ENCODE results near the gene IMMP2L.

Gene IMMP2L

GRCh38 chr7:110835849-110836248, 726.4 kb downstream of the IMMP2L start:
- no peak for DNase-seq

GRCh38 chr7:110835218-110835617, 727.1 kb downstream of the IMMP2L start:
- DNase-seq: no peak

- DNase-seq: no peak
Observed at GRCh38 chr7:110831419-110831818, 730.9 kb downstream of the IMMP2L start.

- no peak for DNase-seq
Observed at GRCh38 chr7:110830778-110831177, 731.5 kb downstream of the IMMP2L start.

GRCh38 chr7:110827936-110828335, 734.4 kb downstream of the IMMP2L start:
- DNase-seq: no peak

DNA sequence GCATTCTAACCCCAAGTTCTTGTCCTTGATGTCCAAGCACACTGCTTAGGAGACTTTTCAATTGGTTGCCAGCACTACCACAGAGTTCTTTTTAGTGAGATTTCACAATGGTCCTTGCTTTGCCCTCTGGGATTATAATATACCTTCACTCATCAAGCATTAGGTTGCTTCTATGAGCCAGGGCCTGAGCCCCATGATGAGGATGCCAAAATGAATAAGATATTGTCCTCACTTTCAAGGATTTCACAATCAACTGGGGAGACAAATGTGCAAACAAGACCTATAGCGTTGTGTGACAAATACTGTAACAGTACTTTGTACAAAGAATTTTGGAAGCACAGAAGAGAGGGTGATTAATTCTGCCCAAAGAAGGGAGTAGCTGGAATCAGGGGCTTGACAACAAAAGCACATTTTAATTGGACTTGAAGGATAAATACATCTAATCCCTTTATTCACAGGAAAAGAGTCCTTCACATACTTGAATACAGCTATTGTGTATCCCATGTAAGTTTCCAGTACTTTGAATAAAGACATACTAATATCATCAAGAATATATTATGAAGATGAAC, 734.9 kb downstream of the IMMP2L start:
- no peak for DNase-seq

DNA sequence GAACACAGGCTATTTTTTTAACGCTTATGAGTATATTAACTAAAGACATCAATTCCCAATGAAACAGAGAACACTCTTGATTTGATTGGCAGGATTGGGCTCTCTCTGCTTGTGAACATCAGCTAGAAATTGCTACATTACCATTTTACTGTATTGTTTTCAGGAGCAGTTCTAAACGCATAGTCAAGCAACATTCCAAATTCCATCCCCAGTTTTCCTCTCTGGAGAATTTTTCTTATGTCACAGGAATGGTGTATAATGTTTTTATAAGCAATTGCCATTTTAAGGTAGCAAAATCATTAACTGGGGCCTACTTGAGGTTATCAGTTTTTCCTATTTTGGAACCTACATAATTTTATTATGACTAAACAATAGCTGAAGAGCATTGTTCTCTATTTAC, 748.3 kb downstream of the IMMP2L start:
- no peak for DNase-seq

GRCh38 chr7:110809832-110810231, 752.5 kb downstream of the IMMP2L start:
- no peak for DNase-seq

- no peak for DNase-seq
Observed at GRCh38 chr7:110808361-110808760, 753.9 kb downstream of the IMMP2L start.

DNA sequence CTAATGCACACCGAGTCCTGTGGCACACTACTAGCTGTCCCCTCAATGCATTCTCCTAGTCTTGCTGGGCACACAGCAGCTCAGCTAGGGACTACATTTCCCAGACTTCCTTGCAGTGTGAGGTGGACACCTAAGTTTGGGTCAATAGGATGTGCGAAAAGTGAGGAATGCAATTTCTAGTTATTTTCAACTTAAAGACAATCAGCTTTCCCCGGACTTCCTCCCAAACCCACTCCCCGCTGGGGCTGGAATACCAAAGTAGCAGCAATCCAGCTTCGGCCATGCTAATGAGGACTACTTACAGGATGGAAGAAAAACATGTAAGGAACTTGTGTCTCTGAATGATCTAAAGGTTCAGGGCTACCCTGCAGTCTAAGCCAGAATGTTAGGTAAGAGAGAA, 757.8 kb downstream of the IMMP2L start:
- DNase-seq: no peak

DNA sequence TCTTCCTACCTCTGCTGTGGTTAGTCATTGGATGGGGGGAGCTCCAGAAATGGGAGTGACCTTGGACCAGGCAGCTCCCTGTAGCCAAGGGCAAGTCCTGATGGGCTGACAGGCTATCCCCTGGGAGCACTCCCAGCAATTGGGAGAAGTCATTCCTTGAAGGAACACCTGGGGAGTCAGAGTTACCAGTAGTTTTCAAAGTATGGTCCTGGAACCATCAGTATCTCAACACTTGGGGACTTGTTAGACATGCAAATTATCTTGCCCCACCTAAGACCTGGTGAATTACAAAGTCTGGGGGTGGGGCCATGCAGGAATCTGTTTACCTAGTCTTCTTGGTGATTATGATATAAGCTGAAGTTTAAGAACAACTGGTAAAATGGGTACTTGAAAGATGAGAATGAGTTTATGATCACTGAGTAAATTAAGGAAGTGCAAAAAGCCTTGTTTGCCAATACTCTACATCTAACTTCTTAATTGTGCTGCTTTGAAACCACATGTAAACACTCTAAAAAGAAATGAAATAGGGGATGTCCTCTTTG, 758.6 kb downstream of the IMMP2L start:
- DNase-seq: no peak

GRCh38 chr7:110801502-110801901, 760.8 kb downstream of the IMMP2L start:
- no peak for DNase-seq

GRCh38 chr7:110800984-110801383, 761.3 kb downstream of the IMMP2L start:
- DNase-seq: no peak

- no peak for DNase-seq
Observed at GRCh38 chr7:110797656-110798055, 764.6 kb downstream of the IMMP2L start.

- DNase-seq: no peak
Observed at GRCh38 chr7:110790992-110791391, 771.3 kb downstream of the IMMP2L start.

DNA sequence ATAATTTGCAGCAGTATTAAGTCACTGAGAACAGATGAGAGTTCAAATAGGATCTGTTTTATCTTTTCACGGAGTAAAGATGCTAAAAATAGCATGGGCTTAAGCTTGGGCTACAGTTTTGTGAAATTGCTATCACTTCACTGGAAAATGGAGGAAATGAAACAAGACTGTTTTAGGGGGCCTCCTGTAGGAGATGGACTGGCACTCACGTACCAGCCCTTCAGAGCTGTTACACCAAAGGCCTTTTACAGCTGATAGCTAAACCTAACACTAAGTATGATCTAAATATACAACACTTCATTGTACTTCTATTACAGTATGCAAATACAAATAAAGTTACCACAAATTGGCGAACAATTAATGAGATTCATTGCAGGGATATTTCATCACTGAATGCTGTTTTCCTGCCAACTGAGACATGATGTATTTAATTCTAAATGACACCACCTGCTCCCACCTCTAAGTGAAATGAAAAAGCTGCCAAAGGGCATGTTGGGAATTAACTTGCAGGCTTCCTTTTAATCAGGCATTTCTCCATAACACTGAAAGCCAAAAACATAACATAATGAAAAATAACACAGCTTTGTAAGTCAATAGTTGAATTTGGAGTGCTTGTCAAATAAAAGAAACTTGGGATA, 775.8 kb downstream of the IMMP2L start:
- no peak for DNase-seq

DNA sequence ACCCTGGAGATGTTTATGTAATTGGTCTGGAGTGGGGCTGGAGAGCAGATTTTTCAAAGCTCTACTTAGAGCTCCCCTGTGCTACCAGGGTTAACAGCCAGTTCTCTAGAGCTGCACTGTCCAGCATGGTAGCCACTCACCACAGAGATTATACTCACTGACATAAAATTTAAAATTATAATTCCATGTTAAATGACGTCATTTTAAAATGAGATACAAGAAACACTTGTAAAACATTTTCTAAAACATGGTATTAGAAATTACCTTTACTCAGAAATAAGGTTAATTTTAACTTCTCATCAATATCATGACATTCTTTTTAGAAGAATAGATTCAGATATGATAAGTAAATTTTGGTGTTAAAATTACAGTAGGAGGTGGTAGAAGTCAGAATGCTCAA, 777.5 kb downstream of the IMMP2L start:
- no peak for DNase-seq

- no peak for DNase-seq
Observed at GRCh38 chr7:110780712-110781111, 781.6 kb downstream of the IMMP2L start.

- no peak for DNase-seq
Observed at GRCh38 chr7:110779339-110779738, 783.0 kb downstream of the IMMP2L start.

DNA sequence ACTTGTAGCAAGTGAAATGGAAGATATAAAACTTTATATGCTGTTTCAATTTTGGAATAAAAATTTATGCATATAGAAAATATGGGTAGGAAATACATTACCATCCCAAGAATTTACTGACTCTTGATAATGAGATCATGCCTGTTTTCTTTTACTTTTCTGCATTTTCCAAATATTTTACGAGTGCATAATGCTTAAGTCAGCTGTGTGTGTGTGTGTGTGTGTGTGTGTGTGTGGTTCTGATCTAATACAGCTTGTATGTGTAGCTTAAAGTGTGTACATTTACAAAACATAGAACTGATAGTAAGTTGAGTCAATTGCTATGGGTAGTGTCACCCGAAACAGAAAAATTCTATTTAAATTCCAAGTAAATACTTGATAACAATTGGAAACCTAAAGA, 787.2 kb downstream of the IMMP2L start:
- DNase-seq: no peak

- DNase-seq: no peak
Observed at GRCh38 chr7:110774071-110774470, 788.2 kb downstream of the IMMP2L start.

DNA sequence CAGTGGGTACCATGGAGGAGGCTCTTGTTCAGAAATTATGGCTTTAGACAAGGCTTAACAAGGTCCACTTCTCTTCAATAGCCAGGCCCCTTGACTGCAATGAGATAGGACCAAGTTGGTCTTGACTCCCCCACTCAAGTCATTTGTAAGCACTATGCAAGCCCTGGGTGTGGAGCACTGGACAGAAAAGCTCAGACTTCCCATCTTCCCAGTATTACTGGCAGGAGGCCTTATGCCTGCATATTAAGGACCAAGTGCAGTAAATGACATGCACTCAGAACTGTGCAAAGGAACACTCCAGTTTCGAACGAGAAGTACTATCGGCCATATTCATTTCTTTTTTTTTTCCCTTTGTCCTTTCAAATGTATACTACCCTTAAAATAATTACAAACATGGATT, 789.7 kb downstream of the IMMP2L start:
- DNase-seq: no peak

DNA sequence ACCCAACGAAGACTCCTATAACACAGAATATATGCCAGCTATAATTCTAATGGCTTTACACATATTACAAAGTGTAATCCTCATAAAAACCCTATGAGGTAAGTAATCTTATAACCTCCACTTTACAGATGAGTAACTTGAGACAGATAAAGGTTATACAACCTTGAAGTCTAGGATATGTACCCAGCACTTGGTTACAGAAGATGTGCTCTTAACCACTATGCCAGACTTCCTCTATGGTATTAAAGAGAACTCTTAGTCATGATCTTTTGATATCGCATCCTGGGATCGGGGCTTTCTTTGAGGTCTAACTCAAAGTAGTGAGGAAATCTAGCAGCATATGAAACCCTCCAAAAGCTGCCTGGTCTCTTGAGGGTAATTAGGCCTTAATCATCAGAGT, 790.6 kb downstream of the IMMP2L start:
- DNase-seq: no peak

- DNase-seq: no peak
Observed at GRCh38 chr7:110767550-110768110, 794.7 kb downstream of the IMMP2L start.

DNA sequence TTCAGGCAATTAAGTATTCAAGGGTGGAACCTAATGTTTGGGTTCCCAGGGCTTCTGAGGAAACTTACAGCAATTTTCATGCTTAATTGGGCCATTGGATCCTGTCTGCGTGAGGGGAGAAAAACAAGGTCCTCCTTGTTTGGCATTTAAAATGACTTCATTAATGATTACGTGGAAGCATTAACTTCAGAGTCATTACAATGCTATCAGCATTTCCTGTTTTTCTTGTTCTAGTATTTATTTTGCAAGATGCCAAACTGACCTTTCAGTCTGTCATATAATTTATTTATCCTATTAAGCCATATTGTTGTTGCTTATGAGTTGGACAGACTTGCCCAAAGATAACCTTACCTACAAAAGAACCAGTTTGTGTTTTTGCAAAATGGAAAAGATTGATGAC, 795.4 kb downstream of the IMMP2L start:
- DNase-seq: no peak

All from activated CD4-positive, CD25-positive, alpha-beta regulatory T cell (primary cell).